LNCaP clone FGC (cell line): Measurements from ENCODE around the gene MAGI1.

ENCODE experiments used
- DNase-seq: peaks from one replicate; pipeline ENCODE4 v3.0.0-alpha.2; 2011; ENCODE audit warnings: low read depth
- H3K4me3 ChIP-seq: 2 replicates; pipeline ENCODE4 v1.5.1; 2011; ENCODE audit warnings: mild to moderate bottlenecking, low read depth, low read length, control low read depth
- TF ChIP-seq, protein P1 (sequence below): IDR thresholded peaks from 2 replicates; pipeline ENCODE4 v1.5.1; 2012; ENCODE audit warnings: mild to moderate bottlenecking; ENCODE audit not compliant: control insufficient read depth, insufficient read depth; ENCODE audit errors: extremely low read depth

The MAGI1 gene

DNA sequence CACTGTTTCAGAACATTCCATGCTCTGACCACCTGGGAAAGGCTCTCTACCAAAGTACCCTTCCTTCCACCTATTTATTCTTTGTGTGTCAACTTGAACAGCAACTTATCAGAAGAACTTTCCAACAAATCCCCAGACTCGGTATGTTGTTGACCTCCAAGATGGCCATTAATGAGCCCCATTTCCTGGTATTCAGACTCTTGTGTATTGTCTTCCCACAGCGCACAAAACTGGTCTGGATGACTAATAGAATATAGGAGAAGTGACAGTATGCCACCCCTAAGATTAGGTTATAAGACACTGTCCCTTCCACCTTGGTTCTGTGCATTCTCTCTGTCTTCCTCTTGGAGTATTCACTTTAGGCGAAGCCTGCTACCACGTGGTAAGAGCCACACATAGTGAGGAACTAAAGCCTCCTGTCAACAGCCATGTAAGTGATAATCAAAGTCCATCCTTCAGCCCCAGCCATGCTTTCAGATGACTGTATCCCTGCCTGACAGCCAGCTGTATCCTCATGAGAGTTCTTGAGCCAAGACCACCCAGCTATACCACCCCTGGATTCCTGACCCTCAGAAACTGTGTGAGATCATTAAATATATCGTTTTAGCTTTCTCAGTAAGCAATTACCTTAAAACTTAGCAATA, 481.7 kb downstream of the MAGI1 start:
- TF ChIP-seq, protein P1, sequence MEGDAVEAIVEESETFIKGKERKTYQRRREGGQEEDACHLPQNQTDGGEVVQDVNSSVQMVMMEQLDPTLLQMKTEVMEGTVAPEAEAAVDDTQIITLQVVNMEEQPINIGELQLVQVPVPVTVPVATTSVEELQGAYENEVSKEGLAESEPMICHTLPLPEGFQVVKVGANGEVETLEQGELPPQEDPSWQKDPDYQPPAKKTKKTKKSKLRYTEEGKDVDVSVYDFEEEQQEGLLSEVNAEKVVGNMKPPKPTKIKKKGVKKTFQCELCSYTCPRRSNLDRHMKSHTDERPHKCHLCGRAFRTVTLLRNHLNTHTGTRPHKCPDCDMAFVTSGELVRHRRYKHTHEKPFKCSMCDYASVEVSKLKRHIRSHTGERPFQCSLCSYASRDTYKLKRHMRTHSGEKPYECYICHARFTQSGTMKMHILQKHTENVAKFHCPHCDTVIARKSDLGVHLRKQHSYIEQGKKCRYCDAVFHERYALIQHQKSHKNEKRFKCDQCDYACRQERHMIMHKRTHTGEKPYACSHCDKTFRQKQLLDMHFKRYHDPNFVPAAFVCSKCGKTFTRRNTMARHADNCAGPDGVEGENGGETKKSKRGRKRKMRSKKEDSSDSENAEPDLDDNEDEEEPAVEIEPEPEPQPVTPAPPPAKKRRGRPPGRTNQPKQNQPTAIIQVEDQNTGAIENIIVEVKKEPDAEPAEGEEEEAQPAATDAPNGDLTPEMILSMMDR, result no peak
- no peak for DNase-seq

DNA sequence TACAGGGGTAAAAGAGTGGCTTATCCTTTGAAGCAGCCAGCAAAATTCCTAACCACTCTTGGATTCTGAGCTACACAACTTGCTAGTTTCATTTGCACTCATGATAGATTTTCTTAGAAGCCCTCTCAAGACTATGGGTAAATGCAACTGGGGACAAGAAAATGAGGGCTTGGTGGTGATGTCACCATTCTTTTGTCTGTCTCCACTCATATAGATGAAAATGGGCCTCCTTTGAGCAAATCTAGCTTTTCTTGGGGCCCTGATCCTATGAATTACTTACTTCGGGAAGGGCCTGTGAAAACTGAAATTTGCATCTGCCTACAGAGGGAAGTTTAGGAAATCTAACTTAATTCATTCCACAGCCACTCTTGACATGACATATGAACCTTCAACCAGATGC, 486.3 kb downstream of the MAGI1 start:
- no peak for DNase-seq
- TF ChIP-seq, protein P1, result no peak
- H3K4me3 ChIP-seq, result no peak overlapping the region

More for the DNA sequence above, 481.7 kb downstream of the MAGI1 start:
- H3K4me3 ChIP-seq, result no peak overlapping the region

DNA sequence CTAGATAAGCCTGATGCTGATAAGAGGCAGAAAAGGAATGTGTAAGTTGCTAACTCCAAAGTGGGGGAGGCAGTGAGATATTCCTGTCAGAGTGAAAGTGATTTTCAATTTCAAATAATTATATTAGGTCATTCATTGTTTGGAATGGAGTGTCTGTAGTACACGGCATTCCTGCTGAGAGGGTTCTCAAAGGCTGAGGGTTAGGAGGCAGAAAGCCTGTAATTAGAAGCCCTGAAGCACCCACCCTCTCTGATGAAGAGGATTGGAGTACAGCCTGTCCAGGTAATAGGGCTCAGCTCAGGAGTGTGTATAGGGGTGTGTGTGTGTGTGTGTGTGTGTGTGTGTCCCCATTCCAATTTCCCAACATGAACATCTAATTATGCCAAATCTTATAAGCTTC, 486.8 kb downstream of the MAGI1 start:
- no peak for DNase-seq
- TF ChIP-seq, protein P1, result no peak
- no peak overlapping the region for H3K4me3 ChIP-seq

DNA sequence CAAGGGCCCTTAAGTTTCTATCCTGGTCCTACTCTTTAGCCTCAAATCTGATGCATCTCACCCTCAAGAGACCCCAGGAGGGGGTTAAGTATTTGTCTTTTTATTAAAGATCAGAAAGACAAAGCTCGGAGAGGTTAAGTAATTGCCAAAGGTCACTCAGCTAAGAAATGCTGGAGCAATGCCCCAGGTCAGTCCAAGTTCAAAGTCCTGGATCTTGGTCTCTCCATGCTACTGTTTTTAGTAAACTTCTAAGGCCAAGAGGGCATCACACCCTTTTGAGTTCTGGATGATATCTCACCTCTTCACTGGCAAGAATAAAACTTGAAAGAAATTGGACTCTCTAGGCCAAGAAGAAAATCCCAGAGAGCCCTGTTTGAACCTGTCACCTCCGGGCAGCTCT, 488.6 kb downstream of the MAGI1 start:
- TF ChIP-seq, protein P1, result no peak
- H3K4me3 ChIP-seq, result no peak overlapping the region
- DNase-seq, result no peak

DNA sequence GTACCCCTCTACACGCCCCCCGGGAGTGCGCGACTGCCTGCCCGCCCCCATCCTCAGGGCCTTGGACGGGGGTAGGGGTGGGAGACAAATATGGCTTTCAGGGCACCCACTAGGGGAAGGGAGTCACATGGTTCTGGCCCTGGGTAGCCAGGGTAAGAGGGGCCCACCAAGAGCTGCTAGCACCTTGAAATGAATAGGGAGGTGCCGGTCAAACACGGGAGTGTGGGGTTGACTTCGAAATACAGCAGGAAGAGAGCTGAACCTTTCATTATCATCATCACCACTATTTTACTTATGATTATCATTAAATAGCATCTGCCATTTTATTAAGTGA, 489.1 kb downstream of the MAGI1 start:
- H3K4me3 ChIP-seq, result no peak overlapping the region
- no peak for DNase-seq
- TF ChIP-seq, protein P1, result no peak

DNA sequence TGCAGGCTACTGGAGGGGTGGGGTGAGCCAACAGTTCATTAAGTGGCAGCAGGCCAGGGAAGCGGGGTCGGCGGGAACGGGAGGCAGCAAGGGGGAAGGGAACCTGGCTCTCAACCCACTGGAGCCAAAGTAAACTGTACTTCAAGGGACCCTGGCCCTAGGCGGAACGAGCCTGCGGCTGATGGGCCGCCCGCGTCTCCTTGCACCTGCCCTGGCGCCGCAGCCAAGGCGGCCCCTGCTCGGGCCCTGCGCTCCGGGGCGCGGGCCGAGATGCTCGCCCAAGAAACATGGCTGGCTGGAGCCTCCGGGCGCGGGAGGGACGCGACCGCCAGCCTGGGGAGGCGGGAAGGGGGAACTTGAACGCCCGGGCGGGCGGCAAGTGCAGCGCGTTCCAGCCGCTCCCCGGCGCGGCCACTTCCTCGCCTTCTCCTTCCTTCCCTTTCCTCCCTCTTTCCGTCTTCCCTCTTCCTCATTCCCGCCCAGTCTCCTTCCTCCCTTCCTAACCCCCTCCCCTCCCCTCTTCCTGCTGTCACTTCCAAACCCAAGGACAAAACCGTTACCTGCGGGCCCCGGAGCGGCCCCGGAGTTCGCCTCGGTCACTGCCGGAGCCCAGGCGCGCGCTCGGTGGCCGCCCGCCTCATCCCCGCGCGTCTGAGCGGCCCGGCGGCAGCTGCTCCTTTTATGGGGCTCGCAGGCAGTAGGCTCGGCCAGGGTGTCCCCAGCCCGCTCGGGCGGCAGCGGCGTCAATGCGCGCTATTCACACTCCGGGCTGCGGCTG, 489.7 kb downstream of the MAGI1 start:
- no peak overlapping the region for H3K4me3 ChIP-seq
- DNase-seq, result no peak
- TF ChIP-seq, protein P1, result no peak
